Middle frontal gyrus (tissue), 1 donor: ENCODE measurements around the gene ZMYND8.
"Not testable (repeated sequence)": the region's sequence is repeated elsewhere in the genome, so short reads cannot be mapped to it uniquely, and the experiment has no call there.

Experiments
- DNase-seq: peaks from one replicate; pipeline ENCODE4 v3.0.0-alpha.2; 2015; ENCODE audit warnings: low spot score; ENCODE audit errors: extremely low spot score

Gene ZMYND8

GRCh38 chr20:47178277-47178676, 178.2 kb downstream of the ZMYND8 start:
- DNase-seq = no peak

DNA sequence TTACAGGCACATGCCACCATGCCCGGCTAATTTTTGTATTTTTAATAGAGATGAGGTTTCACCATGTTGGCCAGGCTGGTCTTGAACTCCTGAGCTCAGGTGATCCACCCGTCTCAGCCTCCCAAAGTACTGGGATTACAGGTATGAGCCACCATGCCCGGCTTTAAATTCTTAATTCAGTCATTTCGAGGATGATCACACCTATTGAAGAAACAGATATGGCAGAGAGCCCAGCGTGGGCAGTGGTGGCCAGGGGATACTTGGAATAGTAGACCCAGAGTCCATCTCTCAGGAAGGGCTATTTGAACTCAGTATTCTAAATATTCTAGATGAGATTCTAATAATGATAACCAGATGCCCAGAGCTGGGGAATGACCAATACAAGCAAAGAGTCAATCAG, 180.3 kb downstream of the ZMYND8 start:
- not testable (repeated sequence) for DNase-seq

DNA sequence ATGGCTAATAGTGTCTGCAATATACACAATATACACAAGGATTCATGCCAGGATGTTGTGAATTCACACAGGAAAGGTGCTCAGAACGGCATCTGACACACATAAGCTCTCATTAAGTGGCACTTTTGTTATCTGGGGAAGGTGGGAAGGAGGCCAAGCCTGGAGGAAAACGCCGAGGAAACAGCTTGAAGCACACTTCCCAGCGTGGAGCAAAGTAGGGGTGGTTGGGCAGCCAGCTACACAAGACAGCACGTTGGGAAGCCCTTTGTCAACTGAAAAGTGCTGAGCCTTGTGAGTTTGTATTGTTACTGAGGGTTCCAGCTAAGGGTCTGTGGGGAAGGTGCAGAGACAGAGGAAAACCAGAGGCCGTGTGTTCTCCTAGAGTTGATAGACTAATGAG, 181.0 kb downstream of the ZMYND8 start:
- DNase-seq = no peak

- no peak for DNase-seq
Measured at GRCh38 chr20:47174456-47175243, 181.8 kb downstream of the ZMYND8 start.

- DNase-seq = no peak
Measured at GRCh38 chr20:47173596-47174216, 182.8 kb downstream of the ZMYND8 start.

- DNase-seq = no peak
Measured at GRCh38 chr20:47172579-47172978, 183.9 kb downstream of the ZMYND8 start.

GRCh38 chr20:47167846-47168245, 188.7 kb downstream of the ZMYND8 start:
- DNase-seq = no peak

DNA sequence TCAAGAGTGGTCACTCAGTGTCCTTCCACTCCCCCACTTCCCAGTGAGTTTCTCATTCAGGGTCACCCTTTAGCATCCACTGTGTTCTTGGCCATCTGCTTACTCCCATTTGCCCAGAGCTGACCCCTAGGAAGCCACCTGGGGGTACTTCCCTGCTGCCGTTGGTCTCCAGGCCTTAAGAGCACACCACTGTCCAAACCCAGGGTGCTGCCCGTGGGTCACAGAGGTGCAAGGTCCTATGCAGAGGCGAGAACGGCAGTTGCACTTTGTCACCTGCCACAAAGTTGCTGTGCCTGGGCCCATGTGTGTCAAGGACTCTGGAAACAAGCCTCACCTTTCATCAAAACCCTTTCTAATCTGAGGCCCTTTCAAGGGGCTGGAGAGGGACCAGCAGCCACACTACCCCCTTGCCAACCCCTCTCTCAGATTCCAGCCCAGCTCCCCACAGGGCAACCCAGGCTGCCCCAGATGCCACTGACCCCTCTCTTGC, 191.1 kb downstream of the ZMYND8 start:
- no peak for DNase-seq

DNA sequence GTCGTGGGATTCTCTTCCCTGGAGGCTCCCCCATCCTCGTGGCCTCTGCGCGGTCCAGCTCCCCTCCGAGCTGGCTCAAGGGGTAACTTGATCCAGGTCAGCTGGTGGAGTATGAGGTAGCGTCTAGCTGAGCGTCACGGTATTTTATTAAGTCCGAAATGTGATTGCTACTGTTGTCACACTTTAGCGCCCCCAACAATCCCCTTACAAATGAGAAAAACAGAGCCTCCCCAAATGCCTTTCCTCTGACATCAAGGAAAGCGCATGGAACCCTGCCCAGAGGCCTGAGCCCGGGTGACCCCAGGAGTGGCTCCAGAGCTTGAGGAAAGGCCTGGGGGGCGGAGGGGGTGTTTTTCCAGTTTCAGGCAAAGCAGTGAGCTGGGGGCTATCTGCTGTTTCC, 192.4 kb downstream of the ZMYND8 start:
- no peak for DNase-seq

DNA sequence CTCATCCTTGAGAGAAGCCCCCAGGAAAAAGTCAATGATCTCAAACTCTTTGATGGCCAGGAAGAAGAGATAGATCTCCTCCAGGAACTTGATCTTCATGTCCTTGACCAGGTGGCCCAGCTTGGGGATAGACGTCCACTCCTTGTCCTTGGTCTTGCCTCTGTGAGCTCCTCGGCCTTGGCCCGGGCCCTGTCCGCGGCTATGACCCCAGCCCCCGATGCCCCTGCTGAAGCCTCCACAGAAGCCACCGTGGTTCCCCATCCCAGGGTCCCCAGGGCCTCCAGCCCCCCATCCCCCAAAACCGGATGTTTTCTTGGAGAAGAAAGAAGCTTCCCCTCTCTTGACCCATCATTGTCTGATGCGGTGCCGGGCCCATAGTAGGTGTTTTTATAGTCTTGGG, 195.1 kb downstream of the ZMYND8 start:
- no peak for DNase-seq

- no peak for DNase-seq
Measured at GRCh38 chr20:47160992-47161391, 195.5 kb downstream of the ZMYND8 start.

- no peak for DNase-seq
Measured at GRCh38 chr20:47160240-47160639, 196.3 kb downstream of the ZMYND8 start.
